H1 (cell line): Measurements from ENCODE around the gene DYDC2. TPM values are rescaled to one million over a fixed set of nuclear protein-coding genes. Genes with fewer than 3 reads are reported as not detected.

Experiments used
- CTCF ChIA-PET: fragments of 300-600 bp; sonication (Branson Sonifier 250); formaldehyde crosslinking; loops from one replicate; lab custom pipeline; 2021; ENCODE audit not compliant: partially characterized antibody; lab: Charles Lee
- POLR2A ChIA-PET: fragments of 300-600 bp; sonication (Branson Sonifier 250); formaldehyde crosslinking; loops from one replicate; lab custom pipeline; 2021; ENCODE audit warnings: inconsistent platforms; ENCODE audit not compliant: partially characterized antibody; lab: Charles Lee
- DNase-seq, 2 experiments: peaks; one replicate each; pipeline versions ENCODE4 v3.0.0 to v3.0.0-alpha.2; 2010 to 2022; ENCODE audit warnings: low spot score in 2 of 2, low read depth in 1 of 2, mixed read lengths in 1 of 2
- FAIRE-seq: peaks from 2 replicates; lab custom pipeline; 2011; peaks lifted over from hg19 to GRCh38; lab: Jason Lieb, UNC
- H2AFZ ChIP-seq: 2 replicates; pipeline ENCODE4 v1.8.1; 2012; ENCODE audit warnings: low read length, inconsistent platforms
- H2AK5ac ChIP-seq: 2 replicates; pipeline ENCODE4 v1.6.1; 2013; ENCODE audit warnings: low read depth, low read length
- H2BK120ac ChIP-seq: replicated peaks from 2 replicates; pipeline ENCODE3; 2013; ENCODE audit warnings: low read depth, low read length, inconsistent platforms
- H2BK12ac ChIP-seq: 2 replicates; pipeline ENCODE4 v1.6.1; 2013; ENCODE audit warnings: low read depth, low read length
- H2BK15ac ChIP-seq: 2 replicates; pipeline ENCODE4 v1.6.1; 2013; ENCODE audit warnings: low read length
- H2BK20ac ChIP-seq: 2 replicates; pipeline ENCODE4 v1.6.1; 2013; ENCODE audit warnings: low read length
- H2BK5ac ChIP-seq: 2 replicates; pipeline ENCODE4 v1.6.1; 2013; ENCODE audit warnings: low read depth, low read length
- H3K14ac ChIP-seq: 2 replicates; pipeline ENCODE4 v1.6.1; 2013; ENCODE audit warnings: inconsistent platforms; ENCODE audit not compliant: insufficient read length
- H3K18ac ChIP-seq: 2 replicates; pipeline ENCODE4 v1.6.1; 2013; ENCODE audit warnings: low read length; ENCODE audit errors: extremely low read depth
- H3K23ac ChIP-seq: 2 replicates; pipeline ENCODE4 v1.6.1; 2013; ENCODE audit warnings: inconsistent platforms; ENCODE audit not compliant: insufficient read length
- H3K23me2 ChIP-seq: 2 replicates; pipeline ENCODE4 v1.6.1; 2013; ENCODE audit warnings: low read depth, low read length
- H3K27ac ChIP-seq: 2 replicates; pipeline ENCODE4 v1.6.1; 2011; ENCODE audit warnings: low read depth, low read length, inconsistent platforms
- H3K27me3 ChIP-seq, 4 experiments: replicated peaks in 1 of 4; 1 replicate in 1 of 4; 2 replicates in 3 of 4; pipeline versions ENCODE4 v1.6.1 to v1.8.1; 2011 to 2013; ENCODE audit warnings: low read length in 3 of 4, mild to moderate bottlenecking in 3 of 4, inconsistent platforms in 2 of 4, mixed read lengths in 2 of 4, moderate library complexity in 1 of 4; ENCODE audit not compliant: control insufficient read depth in 3 of 4, insufficient read depth in 3 of 4; ENCODE audit errors: extremely low read depth in 1 of 4
- H3K36me3 ChIP-seq, 4 experiments: 2 replicates each; pipeline versions ENCODE4 v1.6.1 to v1.8.1; 2011 to 2013; ENCODE audit warnings: mild to moderate bottlenecking in 4 of 4, low read length in 3 of 4, moderate library complexity in 2 of 4, control low read depth in 1 of 4, inconsistent platforms in 1 of 4; ENCODE audit not compliant: insufficient read depth in 4 of 4, control insufficient read depth in 2 of 4
- H3K4ac ChIP-seq: replicated peaks from 2 replicates; pipeline ENCODE3; 2013; ENCODE audit warnings: low read length, low read depth, mixed read lengths, inconsistent platforms; ENCODE audit not compliant: insufficient read length
- H3K4me1 ChIP-seq, 4 experiments: replicated peaks in 1 of 4; 1 replicate in 1 of 4; 2 replicates in 3 of 4; pipeline versions ENCODE4 v1.6.1 to v1.8.1; 2011 to 2013; ENCODE audit warnings: low read length in 3 of 4, inconsistent platforms in 2 of 4, mixed read lengths in 1 of 4; ENCODE audit not compliant: insufficient read depth in 4 of 4, control insufficient read depth in 3 of 4
- H3K4me2 ChIP-seq, 2 experiments: 2 replicates each; pipeline versions ENCODE4 v1.6.1 to v1.8.1; 2011 to 2013; ENCODE audit warnings: low read depth in 2 of 2, low read length in 2 of 2, control low read depth in 1 of 2, inconsistent platforms in 1 of 2, mild to moderate bottlenecking in 1 of 2; ENCODE audit not compliant: insufficient read depth in 1 of 2
- H3K4me3 ChIP-seq, 4 experiments: fragments of 200-600, 300-600 bp in 1 of 4; sonication (generic), shearing (Covaris generic), sonication (Bioruptor Twin) in 1 of 4; 2 replicates each; pipeline versions ENCODE4 v1.5.1 to v1.8.1; 2011 to 2016; ENCODE audit warnings: low read length in 4 of 4, low read depth in 3 of 4, control low read depth in 2 of 4, inconsistent platforms in 2 of 4, mild to moderate bottlenecking in 2 of 4, mixed read lengths in 1 of 4, moderate library complexity in 1 of 4; ENCODE audit not compliant: insufficient read depth in 2 of 4; ENCODE audit errors: extremely low read depth in 1 of 4
- H3K56ac ChIP-seq: replicated peaks from 2 replicates; pipeline ENCODE3; 2013; ENCODE audit warnings: low read depth, mild to moderate bottlenecking, mixed read lengths, low read length, inconsistent platforms; ENCODE audit not compliant: insufficient read length
- H3K79me1 ChIP-seq: 2 replicates; pipeline ENCODE4 v1.6.1; 2013; ENCODE audit warnings: low read depth, low read length, control low read depth
- H3K79me2 ChIP-seq, 2 experiments: 2 replicates each; pipeline versions ENCODE4 v1.6.1 to v1.8.1; 2012 to 2013; ENCODE audit warnings: low read length in 2 of 2, mild to moderate bottlenecking in 2 of 2, inconsistent platforms in 1 of 2; ENCODE audit not compliant: insufficient read depth in 2 of 2, control insufficient read depth in 1 of 2
- H3K9ac ChIP-seq, 4 experiments: replicated peaks in 1 of 4; 1 replicate in 1 of 4; 2 replicates in 3 of 4; pipeline versions ENCODE4 v1.6.1 to v1.8.1; 2011 to 2013; ENCODE audit warnings: low read depth in 3 of 4, low read length in 3 of 4, control low read depth in 2 of 4, mild to moderate bottlenecking in 2 of 4, moderate library complexity in 2 of 4, inconsistent platforms in 1 of 4; ENCODE audit errors: extremely low read depth in 1 of 4
- H3K9me3 ChIP-seq, 2 experiments: 2 replicates each; pipeline versions ENCODE4 v1.6.1 to v1.8.1; 2012 to 2013; ENCODE audit warnings: mild to moderate bottlenecking in 2 of 2, moderate library complexity in 2 of 2, control low read depth in 1 of 2, inconsistent platforms in 1 of 2, low read depth in 1 of 2, low read length in 1 of 2, mixed read lengths in 1 of 2; ENCODE audit not compliant: insufficient read depth in 2 of 2
- H4K20me1 ChIP-seq, 2 experiments: replicated peaks in 1 of 2; 2 replicates each; pipeline versions ENCODE3 to v1.8.1; 2011 to 2013; ENCODE audit warnings: inconsistent platforms in 2 of 2, low read length in 2 of 2, mild to moderate bottlenecking in 1 of 2; ENCODE audit not compliant: insufficient read depth in 2 of 2, control insufficient read depth in 1 of 2
- H4K5ac ChIP-seq: 2 replicates; pipeline ENCODE4 v1.6.1; 2013; ENCODE audit warnings: low read length, low read depth, mixed read lengths, inconsistent platforms; ENCODE audit not compliant: insufficient read length
- H4K8ac ChIP-seq: 2 replicates; pipeline ENCODE4 v1.8.0; 2013; ENCODE audit warnings: mild to moderate bottlenecking, moderate library complexity, low read length, inconsistent platforms; ENCODE audit not compliant: insufficient read depth; ENCODE audit errors: extremely low read depth
- H4K91ac ChIP-seq: replicated peaks from 2 replicates; pipeline ENCODE3; 2013; ENCODE audit warnings: low read length, mixed read lengths, inconsistent platforms; ENCODE audit not compliant: insufficient read length
- GABPA ChIP-seq: IDR thresholded peaks from 2 replicates; pipeline ENCODE4 v1.6.1; 2011; ENCODE audit warnings: mild to moderate bottlenecking, low read length, moderate library complexity, borderline replicate concordance; ENCODE audit not compliant: insufficient read depth
- POLR2A ChIP-seq, 2 experiments: IDR thresholded peaks; 1 replicate in 1 of 2; 2 replicates in 1 of 2; pipeline ENCODE4 v1.6.1; 2011; ENCODE audit warnings: low read depth in 2 of 2, low read length in 2 of 2, mild to moderate bottlenecking in 2 of 2; ENCODE audit errors: control extremely low read depth in 1 of 2
- WGBS, 2 experiments: shearing (Covaris generic) in 1 of 2; methylation state at CpG; one replicate each; pipeline versions ENCODE4 v1.1.6 to v1.1.7; 2013 to 2015; ENCODE audit warnings: low lambda C conversion rate in 2 of 2, mixed read lengths in 2 of 2, inconsistent platforms in 1 of 2, low coverage in 1 of 2, missing lambda C conversion rate in 1 of 2; ENCODE audit not compliant: insufficient replicate concordance in 2 of 2, insufficient coverage in 1 of 2, insufficient read length in 1 of 2; ENCODE audit errors: extremely low coverage in 1 of 2, missing lambda C conversion rate in 1 of 2; 5-methylcytosine and 5-hydroxymethylcytosine counted together
- polyA plus RNA-seq, 7 experiments: library from polyadenylated mRNA; depleted of rRNA in 3 of 7; stranded (reverse) in 5 of 7; unstranded in 2 of 7; fragments of >200 nt in 5 of 7; fragments of 200-250 nt in 2 of 7; gene quantifications; 1 replicate in 5 of 7; 2 replicates in 1 of 7; 4 replicates in 1 of 7; pipeline versions ENCODE4 v1.2.1 to v1.2.3, GENCODE V29; 2011 to 2013; ENCODE audit warnings: missing spikeins in 2 of 7, mixed read lengths in 2 of 7
- total RNA-seq: library from RNA; stranded (reverse); fragmentation: NEBNext Ultra II Directional; extraction: Animal tissue kit (Norgen Biotek cat#: 25700); gene quantifications from 2 replicates; pipeline ENCODE4 v1.2.1, GENCODE V29; 2021

DYDC2 gene
- total and polyA plus RNA-seq, 2 of the 8 experiments (the other 6 are each of a cell fraction or from before 2014, with no cell fraction given), result 1.5 to 5.2 TPM

- no peaks in the 10 kb centered on the region; a peak in 3 of 8 replicates for H3K36me3 ChIP-seq
- WGBS, 2 experiments, result 92% methylated on average over 7 of the region's 7 CpGs; no CpG with 5 or more reads in 1 of the 2 experiments
- H3K79me1 ChIP-seq, result peaks cover 8% of the 10 kb centered on the region
- H3K56ac ChIP-seq, result no peak overlapping the region
- no peak overlapping the region for H4K5ac ChIP-seq
- peaks cover 0 to 30% of the 10 kb centered on the region in 2 experiments; a peak in 2 of 4 replicates for H3K79me2 ChIP-seq
- no peak overlapping the region for H4K8ac ChIP-seq
- FAIRE-seq (no peak), DNase-seq (no peak)
- peaks cover 4 to 22% (median 13%) of the 10 kb centered on the region in 4 experiments for H3K4me1 ChIP-seq
- no peak overlapping the region for H2BK20ac ChIP-seq
- no peak overlapping the region for H4K91ac ChIP-seq
- H3K18ac ChIP-seq, result no peak overlapping the region
- peaks cover 20 to 44% of the 10 kb centered on the region in 2 experiments for H4K20me1 ChIP-seq
- H3K4me3 ChIP-seq, result no peak overlapping the region
- H3K27me3 ChIP-seq, result peaks cover 0 to 11% (median 1%) of the 10 kb centered on the region in 4 experiments; a peak in 4 of 7 replicates
- CTCF ChIA-PET, result interaction anchor here (0.5 to 2.6 kb wide), 10 partner anchors 9 to 185 kb away, joined by 3 to 14 read pairs (median 4); no protein-coding TSS in a partner anchor
- no peak overlapping the region for H3K4me2 ChIP-seq
- POLR2A ChIA-PET, result no interaction called here
- H2BK12ac ChIP-seq, result no peak overlapping the region
- no peak overlapping the region for H2BK120ac ChIP-seq
- no peaks in the 10 kb centered on the region for H3K23me2 ChIP-seq
- no peaks in the 10 kb centered on the region for H3K9me3 ChIP-seq
- no peak overlapping the region for H2BK5ac ChIP-seq
- H3K23ac ChIP-seq, result no peak overlapping the region
- H2AK5ac ChIP-seq, result no peak overlapping the region
- H3K4ac ChIP-seq, result no peak overlapping the region
- H3K14ac ChIP-seq, result no peak overlapping the region
- no peak overlapping the region for H3K27ac ChIP-seq
- no peak overlapping the region for H2BK15ac ChIP-seq
- no peak overlapping the region for H3K9ac ChIP-seq
- no peak overlapping the region for H2AFZ ChIP-seq
- TF ChIP-seq GABPA, result no peak
- no peak for TF ChIP-seq POLR2A (IDR thresholded peaks at IDR 0.05; ENCODE audit: control extremely low read depth in 1 of 2, low read depth in 2 of 2, low read length in 2 of 2)
Measured at GRCh38 chr10:80414142-80414895, 57.7 kb downstream of the DYDC2 start.
